Activated T-cell treated with anti-CD3 and anti-CD28 coated beads for 24 hours (primary cell): ENCODE measurements around the gene ZNF783.
"Not testable (repeated sequence)": the region's sequence is repeated elsewhere in the genome, so short reads cannot be mapped to it uniquely, and the experiment has no call there.

Source experiments
- DNase-seq: peaks from one replicate; pipeline ENCODE4 v3.0.0-alpha.2; 2020; ENCODE audit warnings: low read depth

Gene ZNF783

GRCh38 chr7:149300620-149301285, 38.8 kb downstream of the ZNF783 start:
- DNase-seq: no peak

- no peak for DNase-seq
Measured at GRCh38 chr7:149302222-149302621, 40.2 kb downstream of the ZNF783 start.

- no peak for DNase-seq
Measured at GRCh38 chr7:149302865-149303264, 40.9 kb downstream of the ZNF783 start.

DNA sequence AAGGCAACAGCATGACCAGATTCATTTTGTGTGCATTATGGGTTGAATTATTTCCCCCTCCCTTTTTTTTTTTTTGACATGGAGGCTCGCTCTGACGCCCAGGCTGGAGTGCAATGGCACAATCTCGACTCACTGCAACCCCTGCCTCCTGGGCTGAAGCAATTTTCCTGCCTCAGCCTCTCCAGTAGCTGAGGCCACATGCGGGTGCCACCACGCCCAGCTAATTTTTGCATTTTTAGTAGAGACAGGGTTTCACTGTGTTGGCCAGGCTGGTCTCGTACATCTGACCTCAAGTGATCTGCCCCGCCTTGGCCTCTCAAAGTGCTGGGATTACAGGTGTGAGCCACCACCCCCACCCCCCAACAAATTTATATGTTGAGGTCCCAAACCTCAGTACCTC, 42.0 kb downstream of the ZNF783 start:
- no peak for DNase-seq

- no peak for DNase-seq
Measured at GRCh38 chr7:149306854-149307253, 44.9 kb downstream of the ZNF783 start.

- no peak for DNase-seq
Measured at GRCh38 chr7:149307775-149308501, 45.9 kb downstream of the ZNF783 start.

GRCh38 chr7:149310113-149310836, 48.3 kb downstream of the ZNF783 start:
- no peak for DNase-seq

GRCh38 chr7:149310990-149311573, 49.1 kb downstream of the ZNF783 start:
- DNase-seq: no peak

GRCh38 chr7:149313981-149314380, 52.0 kb downstream of the ZNF783 start:
- no peak for DNase-seq

GRCh38 chr7:149316606-149317005, 54.6 kb downstream of the ZNF783 start:
- no peak for DNase-seq

GRCh38 chr7:149317496-149317895, 55.5 kb downstream of the ZNF783 start:
- no peak for DNase-seq

- no peak for DNase-seq
Measured at GRCh38 chr7:149317986-149318672, 56.1 kb downstream of the ZNF783 start.

GRCh38 chr7:149319376-149319775, 57.4 kb downstream of the ZNF783 start:
- no peak for DNase-seq

- no peak for DNase-seq
Measured at GRCh38 chr7:149320313-149321124, 58.5 kb downstream of the ZNF783 start.

- not testable (repeated sequence) for DNase-seq
Measured at GRCh38 chr7:149321125-149321905, 59.3 kb downstream of the ZNF783 start.

DNA sequence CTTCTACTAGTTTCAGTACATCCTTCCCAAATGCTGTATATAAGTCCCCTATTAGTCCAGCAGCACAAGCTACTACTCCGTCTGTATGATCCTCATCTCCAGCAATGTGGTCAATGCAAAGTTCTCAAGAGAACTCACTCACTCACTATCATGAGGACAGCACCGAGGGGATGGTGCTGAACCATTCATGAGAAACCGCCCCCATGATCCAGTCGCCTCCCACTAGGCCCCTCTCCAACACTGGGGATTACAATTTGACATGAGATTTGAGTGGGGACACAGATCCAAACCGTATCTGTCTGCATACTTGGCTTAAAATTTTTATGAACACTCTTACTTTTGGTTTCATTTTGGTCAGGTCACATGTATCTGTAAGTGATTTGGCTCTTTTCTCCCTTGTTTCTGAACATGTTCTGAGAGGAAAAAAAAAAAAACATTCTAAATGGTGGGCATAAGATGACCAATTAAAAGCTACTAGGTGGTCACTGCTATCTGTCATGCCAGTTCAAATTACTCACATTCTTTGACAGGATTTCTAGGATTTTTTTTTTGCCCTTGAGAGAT, 60.1 kb downstream of the ZNF783 start:
- no peak for DNase-seq

GRCh38 chr7:149322737-149323136, 60.7 kb downstream of the ZNF783 start:
- no peak for DNase-seq

GRCh38 chr7:149325248-149325647, 63.3 kb downstream of the ZNF783 start:
- no peak for DNase-seq

GRCh38 chr7:149329265-149329664, 67.3 kb downstream of the ZNF783 start:
- DNase-seq: no peak

DNA sequence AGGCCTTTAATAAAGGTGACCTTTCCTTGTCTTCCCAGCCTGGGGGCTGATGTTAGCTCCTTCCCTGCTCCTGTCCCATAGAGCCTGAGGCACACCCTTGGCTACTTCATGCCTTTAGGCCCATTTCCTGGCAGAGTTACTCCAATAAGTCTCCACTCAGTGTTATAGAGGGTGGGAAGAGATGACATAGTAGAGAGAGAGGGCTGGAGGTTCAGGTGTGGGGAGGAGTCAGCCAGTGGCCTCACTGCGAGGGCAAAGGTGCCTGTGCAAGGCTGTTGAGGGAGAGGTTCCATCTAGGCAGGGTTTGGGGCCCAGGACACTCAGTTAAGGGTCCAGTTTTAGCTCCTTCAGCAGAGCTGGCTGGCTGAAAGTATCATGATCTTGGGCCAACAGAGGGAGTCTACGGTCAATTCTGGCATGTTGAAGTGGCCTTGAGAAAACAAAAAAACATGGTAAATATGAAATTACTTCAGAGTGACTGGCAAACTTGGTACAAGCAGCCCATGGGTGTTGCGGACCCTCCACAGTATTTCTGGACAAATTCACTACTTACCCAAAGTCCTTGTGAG, 67.9 kb downstream of the ZNF783 start:
- DNase-seq: no peak
